HCT116 (cell line): ENCODE measurements around the gene MCEE. TPM values are rescaled to one million over a fixed set of nuclear protein-coding genes. Genes with fewer than 3 reads are reported as not detected.

Experiments
- ATAC-seq: fragments of 200-7000 bp; cut with Tn5 transposase; 2 replicates; pipeline ENCODE4 v1.9.1; 2020; ENCODE audit warnings: mild to moderate bottlenecking, moderate library complexity
- BruUV-seq: library from RNA; stranded (reverse); fragments of 400-500 nt; replicated peaks from 2 replicates; lab custom pipeline; 2021; lab: Mats Ljungman, UMichigan
- CTCF ChIA-PET: fragments of 300-600 bp; sonication (Branson Sonifier 250); formaldehyde crosslinking; loops from one replicate; lab custom pipeline; 2021; ENCODE audit warnings: antibody characterized with exemption; lab: Charles Lee
- POLR2A ChIA-PET: fragments of 300-600, 350-600 bp; sonication (Branson Sonifier 250); formaldehyde crosslinking; loops from one replicate; lab custom pipeline; 2021; ENCODE audit warnings: antibody characterized with exemption; lab: Charles Lee
- RAD21 ChIA-PET, 2 experiments: fragments of 300-600 bp; sonication (Branson Sonifier 250); formaldehyde crosslinking; loops; one replicate each; lab custom pipeline; 2023; ENCODE audit warnings: low total read pairs in 2 of 2; ENCODE audit not compliant: uncharacterized antibody in 2 of 2, unreplicated experiment in 2 of 2, low non-redundant PET in 1 of 2; lab: Charles Lee
- DNase-seq: peaks from one replicate; pipeline ENCODE4 v3.0.0-alpha.2; 2010; ENCODE audit warnings: low read depth, low spot score
- H2AFZ ChIP-seq: fragments of 200-600 bp; shearing (Covaris generic), sonication (generic); 2 replicates; pipeline ENCODE4 v1.6.1; 2017; ENCODE audit warnings: low read depth, mixed run types, mixed read lengths, antibody characterized with exemption, low read length; ENCODE audit not compliant: poor library complexity, severe bottlenecking
- H3K27ac ChIP-seq: 2 replicates; pipeline ENCODE4 v1.5.1; 2012; ENCODE audit warnings: low read depth, low read length
- H3K27me3 ChIP-seq: fragments of 200-600 bp; sonication (generic); 2 replicates; pipeline ENCODE4 v1.6.1; 2016; ENCODE audit warnings: mixed run types, low read length, mixed read lengths; ENCODE audit not compliant: insufficient read depth
- H3K36me3 ChIP-seq, 2 experiments: fragments of 200-500 bp in 1 of 2; fragments of 200-600 bp in 1 of 2; sonication (Bioruptor generic) in 1 of 2; sonication (generic) in 1 of 2; 2 replicates each; pipeline versions ENCODE4 v1.5.1 to v1.6.1; 2014 to 2016; ENCODE audit warnings: low read length in 2 of 2, inconsistent platforms in 1 of 2, mixed read lengths in 1 of 2, mixed run types in 1 of 2; ENCODE audit not compliant: insufficient read depth in 2 of 2, control insufficient read depth in 1 of 2
- H3K4me1 ChIP-seq, 2 experiments: fragments of 200-600 bp in 1 of 2; sonication (generic) in 1 of 2; 2 replicates each; pipeline versions ENCODE4 v1.5.1 to v1.6.1; 2012 to 2017; ENCODE audit warnings: low read length in 2 of 2, inconsistent platforms in 1 of 2, mild to moderate bottlenecking in 1 of 2, mixed read lengths in 1 of 2, mixed run types in 1 of 2, moderate library complexity in 1 of 2; ENCODE audit not compliant: insufficient read depth in 2 of 2, control insufficient read depth in 1 of 2
- H3K4me2 ChIP-seq: fragments of 200-600 bp; sonication (generic); 2 replicates; pipeline ENCODE4 v1.6.1; 2017; ENCODE audit warnings: mixed run types, low read length, mixed read lengths
- H3K4me3 ChIP-seq, 2 experiments: fragments of 200-600 bp in 1 of 2; sonication (generic) in 1 of 2; replicated peaks in 1 of 2; 2 replicates each; pipeline ENCODE4 v1.5.1; 2011 to 2016; ENCODE audit warnings: low read length in 2 of 2, control low read depth in 1 of 2, low read depth in 1 of 2, mild to moderate bottlenecking in 1 of 2, mixed read lengths in 1 of 2, mixed run types in 1 of 2
- H3K79me2 ChIP-seq: fragments of 200-600 bp; sonication (generic); 2 replicates; pipeline ENCODE4 v1.6.1; 2017; ENCODE audit warnings: mild to moderate bottlenecking, mixed run types, low read length, moderate library complexity, mixed read lengths; ENCODE audit not compliant: insufficient read depth
- H3K9ac ChIP-seq: fragments of 200-600 bp; sonication (generic); 2 replicates; pipeline ENCODE4 v1.6.1; 2016; ENCODE audit warnings: low read length, mixed read lengths
- H3K9me2 ChIP-seq: fragments of 200-600 bp; sonication (generic), shearing (Covaris generic); 2 replicates; pipeline ENCODE4 v1.6.1; 2017; ENCODE audit warnings: mixed run types, mild to moderate bottlenecking, moderate library complexity; ENCODE audit not compliant: insufficient read depth
- H3K9me3 ChIP-seq, 2 experiments: fragments of 200-500 bp in 1 of 2; fragments of 200-600 bp in 1 of 2; sonication (Bioruptor generic) in 1 of 2; sonication (generic) in 1 of 2; 2 replicates each; pipeline ENCODE4 v1.6.1; 2014 to 2017; ENCODE audit warnings: low read length in 2 of 2, mixed read lengths in 2 of 2, inconsistent platforms in 1 of 2, low read depth in 1 of 2, mild to moderate bottlenecking in 1 of 2, mixed run types in 1 of 2, moderate library complexity in 1 of 2; ENCODE audit not compliant: control insufficient read depth in 1 of 2, insufficient read depth in 1 of 2
- H4K20me1 ChIP-seq: fragments of 200-600 bp; sonication (generic), shearing (Covaris generic); 2 replicates; pipeline ENCODE4 v1.6.1; 2017; ENCODE audit warnings: mixed run types, mild to moderate bottlenecking, moderate library complexity; ENCODE audit not compliant: insufficient read depth
- CBX3 ChIP-seq: IDR thresholded peaks from 2 replicates; pipeline ENCODE4 v1.6.1; 2012; ENCODE audit warnings: low read depth
- EZH2 ChIP-seq: fragments of 200-600 bp; sonication (generic); IDR thresholded peaks from 2 replicates; pipeline ENCODE4 v1.6.1; 2017; ENCODE audit warnings: antibody characterized with exemption, mixed run types
- JUND ChIP-seq: IDR thresholded peaks from 2 replicates; pipeline ENCODE4 v1.6.1; 2012
- MAX ChIP-seq: IDR thresholded peaks from 2 replicates; pipeline ENCODE4 v1.6.1; 2012
- POLR2AphosphoS5 ChIP-seq: IDR thresholded peaks from 2 replicates; pipeline ENCODE4 v1.6.1; 2011; ENCODE audit warnings: mild to moderate bottlenecking, low read depth, low read length, moderate library complexity
- SRF ChIP-seq: IDR thresholded peaks from 2 replicates; pipeline ENCODE4 v1.6.1; 2012; ENCODE audit warnings: low read depth
- ZFX ChIP-seq: fragments of 450-650 bp; IDR thresholded peaks from 2 replicates; pipeline ENCODE4 v1.6.1; 2017
- intact Hi-C: fragments of 100-400 bp; cut with micrococcal nuclease; formaldehyde crosslinking; loops from 2 replicates; pipeline ENCODE4 v1.10.0; 2022
- total RNA-seq: library from RNA; stranded (reverse); gene quantifications from one replicate; pipeline ENCODE4 v1.2.1, GENCODE V29; 2021; ENCODE audit not compliant: unreplicated experiment

The MCEE gene
- total RNA-seq, 1 experiment from 2014 or later = 9.0 TPM

DNA sequence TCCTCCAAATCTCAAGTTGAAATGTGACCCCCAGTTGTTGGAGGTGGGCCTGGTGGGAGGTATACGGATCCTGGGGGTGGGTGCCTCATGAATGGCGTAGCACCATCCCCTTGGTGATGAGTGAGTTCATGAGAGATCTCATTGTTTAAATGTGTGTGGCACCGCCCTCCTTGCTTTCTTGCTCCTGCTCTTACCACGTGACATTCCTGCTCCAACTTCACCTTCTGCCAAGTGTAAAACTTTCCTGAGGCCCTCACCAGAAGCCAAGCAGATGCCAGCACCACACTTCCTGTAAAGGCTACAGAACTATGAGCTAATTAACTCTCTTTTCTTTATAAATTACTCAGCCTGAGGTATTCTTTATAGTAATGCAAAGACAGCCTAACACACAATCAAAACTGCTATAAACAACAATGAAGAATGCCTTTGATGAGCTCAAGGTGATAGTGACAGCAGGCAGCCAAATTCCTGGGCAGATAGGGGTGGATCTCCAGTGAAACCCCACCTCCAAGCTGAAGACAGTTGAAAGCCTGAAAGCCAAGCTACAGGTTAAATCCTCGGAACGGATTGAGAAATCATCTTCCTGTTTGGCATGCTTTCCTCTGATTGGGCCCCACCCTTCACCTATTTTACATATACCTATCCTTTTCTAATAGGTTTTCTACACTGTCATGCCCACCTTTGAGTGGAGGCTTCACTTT lies 26.9 kb downstream of the MCEE start:
- H3K9ac ChIP-seq = no peak overlapping the region
- H2AFZ ChIP-seq = no peak overlapping the region
- H3K27ac ChIP-seq = no peak overlapping the region
- CTCF ChIA-PET = no interaction called here
- no peaks in the 10 kb centered on the region for H3K9me2 ChIP-seq
- RAD21 ChIA-PET = no interaction called here
- H3K4me1 ChIP-seq = peaks cover 0 to 2% of the 10 kb centered on the region in 2 experiments; a peak in 1 of 4 replicates
- no peak overlapping the region for H3K4me3 ChIP-seq
- no peaks in the 10 kb centered on the region for H3K79me2 ChIP-seq
- DNase-seq = no peak
- no peak for TF ChIP-seq EZH2
- intact Hi-C loops = no loop called here
- H4K20me1 ChIP-seq = no peaks in the 10 kb centered on the region
- BruUV-seq = no TSS peak
- H3K9me3 ChIP-seq = no peaks in the 10 kb centered on the region
- no peaks in the 10 kb centered on the region for H3K36me3 ChIP-seq
- no peaks in the 10 kb centered on the region for H3K27me3 ChIP-seq
- H3K4me2 ChIP-seq = no peak overlapping the region
- POLR2A ChIA-PET = no interaction called here
- ATAC-seq = no peak

GRCh38 chr2:71101656-71102055 lies 28.4 kb downstream of the MCEE start:
- Histone ChIP-seq H3K4me2 (no peak overlapping the region), H3K27ac (no peak overlapping the region), H4K20me1 (no peaks in the 10 kb centered on the region), H3K9me3 (no peaks in the 10 kb centered on the region), H3K79me2 (no peaks in the 10 kb centered on the region), H3K9ac (no peak overlapping the region), H3K4me1 (peaks cover 0 to 2% of the 10 kb centered on the region in 2 experiments; a peak in 1 of 4 replicates), H3K36me3 (no peaks in the 10 kb centered on the region), H2AFZ (no peak overlapping the region), H3K27me3 (no peaks in the 10 kb centered on the region), H3K9me2 (no peaks in the 10 kb centered on the region), H3K4me3 (no peak overlapping the region)
- BruUV-seq = no TSS peak
- ATAC-seq = no peak
- intact Hi-C loops = no loop called here
- no peak for DNase-seq
- RAD21 ChIA-PET = no interaction called here
- POLR2A ChIA-PET = interaction anchor here (1.1 kb wide), 1 partner anchor 13 kb away, joined by 4 read pairs; no protein-coding TSS in a partner anchor
- CTCF ChIA-PET = interaction anchor here (1.3 to 2.7 kb wide), 7 partner anchors 9 to 55 kb away, joined by 3 to 17 read pairs (median 8); partner anchors contain the start of gene NAGK
- TF ChIP-seq SRF = no peak
- no peak for TF ChIP-seq JUND
- no peak for TF ChIP-seq ZFX
- TF ChIP-seq EZH2 = no peak
- TF ChIP-seq MAX = no peak
- no peak for TF ChIP-seq POLR2AphosphoS5
- no peak for TF ChIP-seq CBX3
